SK-N-MC (cell line): Measurements from ENCODE around the gene EIF2D.

Experiments used
- EZH2 ChIP-seq: fragments of 200-600 bp; sonication (generic); IDR thresholded peaks from one replicate; pipeline ENCODE4 v1.6.1; 2017; ENCODE audit warnings: antibody characterized with exemption
- POLR2AphosphoS5 ChIP-seq: IDR thresholded peaks from 2 replicates; pipeline ENCODE4 v1.6.1; 2012; ENCODE audit warnings: mild to moderate bottlenecking, low read depth, low read length, borderline replicate concordance

GRCh38 chr1:206568779-206569352, 43.4 kb downstream of the EIF2D start:
- TF ChIP-seq EZH2 (no peak), POLR2AphosphoS5 (no peak)
